COLO668 (cell line): ENCODE data around the gene FMOD.
"Not testable (repeated sequence)": the region's sequence is repeated elsewhere in the genome, so short reads cannot be mapped to it uniquely, and the experiment has no call there.

Source experiments
- DNase-seq: peaks from one replicate; lab custom pipeline; 2025; ENCODE audit not compliant: unreplicated experiment; lab: John Stamatoyannopoulos, UW

Gene FMOD

DNA sequence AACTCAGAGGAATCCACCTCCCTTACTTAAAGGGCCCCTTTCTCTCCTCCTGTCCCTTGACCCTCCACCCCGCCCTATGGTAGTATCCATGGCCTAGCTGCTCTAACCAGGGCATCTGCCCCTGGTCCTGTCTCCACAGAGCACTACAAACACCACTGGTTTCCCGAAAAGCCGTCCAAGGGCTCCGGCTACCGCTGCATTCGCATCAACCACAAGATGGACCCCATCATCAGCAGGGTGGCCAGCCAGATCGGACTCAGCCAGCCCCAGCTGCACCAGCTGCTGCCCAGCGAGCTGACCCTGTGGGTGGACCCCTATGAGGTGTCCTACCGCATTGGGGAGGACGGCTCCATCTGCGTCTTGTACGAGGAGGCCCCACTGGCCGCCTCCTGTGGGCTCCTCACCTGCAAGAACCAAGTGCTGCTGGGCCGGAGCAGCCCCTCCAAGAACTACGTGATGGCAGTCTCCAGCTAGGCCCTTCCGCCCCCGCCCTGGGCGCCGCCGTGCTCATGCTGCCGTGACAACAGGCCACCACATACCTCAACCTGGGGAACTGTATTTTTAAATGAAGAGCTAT, 43.9 kb downstream of the FMOD start:
- DNase-seq = peak; percentile 58

DNA sequence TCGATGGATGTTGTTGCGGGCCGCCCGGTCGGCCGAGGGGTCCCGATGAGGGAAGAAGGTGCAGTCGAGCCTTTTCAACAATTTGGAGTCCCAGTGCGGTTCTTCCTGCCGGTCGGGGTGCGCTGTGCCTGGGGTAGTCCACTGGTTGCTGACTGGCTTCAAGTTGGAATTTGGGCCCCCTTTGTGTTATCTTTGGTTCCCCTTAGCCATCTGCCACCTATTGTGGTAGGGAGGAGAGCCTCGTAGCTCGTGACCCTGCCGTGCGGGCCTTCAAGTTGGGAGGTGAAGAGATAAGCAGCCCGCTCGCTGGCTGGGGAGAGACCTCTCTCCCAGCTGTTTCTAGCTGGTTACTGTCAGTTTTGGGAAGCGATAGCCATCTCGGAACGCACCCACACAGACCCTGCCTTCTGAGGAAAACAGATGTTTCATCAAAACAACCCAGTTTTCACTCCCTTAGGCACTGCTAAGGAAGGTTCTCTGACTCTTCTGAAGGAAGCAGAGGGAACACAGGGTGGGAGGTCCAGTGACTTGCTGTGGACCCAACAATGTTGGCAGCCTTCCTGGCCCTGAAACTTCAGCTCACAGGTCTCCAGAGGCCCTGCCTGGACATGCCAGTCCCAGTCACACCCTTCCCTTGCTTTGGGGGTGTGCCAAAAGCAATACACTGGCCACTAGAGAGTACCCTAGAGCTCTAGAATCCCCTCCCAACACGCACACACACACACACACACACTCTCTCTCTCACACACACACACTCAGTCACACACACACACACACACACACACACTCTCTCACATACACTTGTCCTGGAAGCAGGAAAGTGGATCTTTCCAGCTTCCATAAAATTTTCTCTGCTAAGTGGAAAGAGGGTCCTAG, 44.6 kb downstream of the FMOD start:
- peak; percentile 73 for DNase-seq

DNA sequence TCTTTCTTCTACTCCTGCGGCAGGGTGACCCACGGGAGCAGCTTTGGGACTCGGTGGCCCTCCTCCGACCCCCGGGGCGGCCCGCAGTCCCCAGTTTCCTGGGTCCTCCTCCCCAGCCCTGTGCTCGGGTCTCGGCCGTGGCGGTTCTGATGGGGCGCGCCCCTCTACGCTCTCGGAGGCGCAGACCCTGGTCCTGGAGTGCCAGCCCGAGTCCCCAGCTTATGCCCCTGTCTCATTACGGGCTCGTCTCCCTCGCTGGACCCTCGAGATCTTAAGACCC, 45.2 kb downstream of the FMOD start:
- no peak for DNase-seq

DNA sequence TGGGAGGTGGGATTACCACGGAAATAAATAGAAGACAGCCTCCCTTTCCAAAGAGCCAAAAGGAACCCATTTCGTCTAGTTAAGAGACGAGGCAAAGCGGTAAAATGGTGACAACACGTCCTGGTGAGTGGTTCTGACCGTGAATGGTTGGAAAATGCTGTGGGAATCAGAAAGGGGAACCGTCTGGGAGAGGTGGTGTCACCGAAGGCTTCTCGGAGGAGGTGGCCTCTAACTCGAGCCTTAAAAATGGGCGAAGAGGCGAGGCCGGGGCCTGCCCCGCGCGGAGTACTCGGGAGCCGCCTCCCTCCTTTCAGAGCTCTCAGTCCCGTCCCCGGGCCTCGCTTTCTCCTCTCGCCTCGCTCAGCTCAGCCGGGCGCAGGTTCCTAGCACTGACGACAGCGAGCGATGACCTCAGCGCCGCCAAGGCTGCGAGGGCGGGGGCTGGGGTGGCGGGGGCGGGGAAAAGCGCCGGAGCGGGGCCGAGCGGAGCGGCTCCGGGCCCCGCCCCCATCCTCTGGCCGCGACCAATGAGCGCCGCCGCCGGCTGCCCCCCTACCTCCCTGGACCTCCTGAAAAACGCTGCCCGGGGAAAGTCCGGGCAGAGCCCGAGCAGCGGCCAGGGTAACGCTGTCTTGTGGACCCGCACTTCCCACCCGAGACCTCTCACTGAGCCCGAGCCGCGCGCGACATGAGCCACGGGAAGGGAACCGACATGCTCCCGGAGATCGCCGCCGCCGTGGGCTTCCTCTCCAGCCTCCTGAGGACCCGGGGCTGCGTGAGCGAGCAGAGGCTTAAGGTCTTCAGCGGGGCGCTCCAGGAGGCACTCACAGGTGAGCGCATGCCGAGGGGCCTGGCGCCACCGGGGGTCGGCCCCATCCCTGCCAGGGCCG, 45.8 kb downstream of the FMOD start, which contains the start of gene BTG2:
Gene BTG2, plus strand, starts transcription at position 601 of the 890 bp plus-strand sequence. Its CDS starts 88 bp downstream, at position 689.
- peak; percentile 98 for DNase-seq

DNA sequence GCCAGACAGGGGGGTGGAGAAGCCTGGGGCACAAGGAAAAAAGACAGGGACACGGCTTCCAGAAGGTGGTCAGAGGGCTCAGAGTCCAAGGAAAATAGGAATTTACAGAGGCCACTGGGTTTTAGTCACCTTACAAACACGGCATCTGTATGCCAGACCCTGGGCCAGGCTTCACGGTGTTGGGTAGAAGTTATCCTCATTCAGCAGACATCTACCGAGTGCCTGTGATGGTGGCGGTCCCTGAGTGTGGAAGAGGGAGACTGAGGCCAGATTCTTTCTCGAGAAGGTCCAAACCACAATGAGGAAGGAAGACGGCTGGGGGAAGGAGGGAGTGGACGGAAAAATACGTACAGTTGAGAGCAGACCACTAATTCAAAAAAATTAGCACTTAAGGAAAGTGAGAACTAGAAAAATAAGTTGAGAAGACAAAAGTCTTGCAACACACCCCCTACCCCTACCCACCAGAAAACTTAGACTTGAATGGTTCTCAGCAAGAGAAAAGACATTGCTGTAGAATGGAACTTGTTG, 46.5 kb downstream of the FMOD start:
- no peak for DNase-seq

DNA sequence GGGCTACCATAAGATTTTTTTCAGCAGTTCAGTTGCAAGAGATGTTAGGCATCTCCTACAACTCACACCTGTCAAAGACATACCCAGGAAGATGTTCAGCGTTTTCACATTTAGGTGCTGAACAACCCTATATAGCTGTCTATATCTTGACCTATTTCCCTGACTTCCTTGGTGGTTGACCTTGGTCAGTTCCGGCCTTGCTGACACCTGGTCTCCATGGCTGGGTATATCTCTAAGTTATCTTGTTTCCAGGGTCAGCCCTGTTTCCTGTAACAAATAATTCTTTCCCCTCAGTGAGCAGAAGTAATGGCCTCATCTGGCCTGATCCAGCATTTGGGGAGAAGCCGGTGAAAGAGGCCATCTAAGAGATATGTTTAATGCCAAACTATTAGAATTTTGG, 48.0 kb downstream of the FMOD start:
- DNase-seq = no peak

DNA sequence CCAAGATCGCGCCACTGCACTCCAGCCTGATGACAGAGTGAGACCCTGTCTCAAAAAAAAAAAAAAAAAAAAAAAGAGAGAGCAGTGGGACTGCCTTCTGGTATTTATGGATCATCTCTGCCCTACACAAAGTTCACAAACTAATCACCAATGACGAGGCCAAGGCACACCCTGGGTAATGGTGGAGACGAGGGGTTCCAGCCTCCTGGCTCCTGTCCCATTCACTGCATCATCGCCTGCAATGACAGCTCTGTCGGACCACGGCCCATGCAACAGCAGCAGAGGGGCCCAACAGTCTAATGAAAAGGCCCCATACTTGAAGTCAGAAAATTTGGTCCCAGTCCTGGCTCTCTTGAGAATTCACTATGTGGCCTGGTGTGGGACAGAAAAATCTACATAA, 48.5 kb downstream of the FMOD start:
- no peak for DNase-seq

DNA sequence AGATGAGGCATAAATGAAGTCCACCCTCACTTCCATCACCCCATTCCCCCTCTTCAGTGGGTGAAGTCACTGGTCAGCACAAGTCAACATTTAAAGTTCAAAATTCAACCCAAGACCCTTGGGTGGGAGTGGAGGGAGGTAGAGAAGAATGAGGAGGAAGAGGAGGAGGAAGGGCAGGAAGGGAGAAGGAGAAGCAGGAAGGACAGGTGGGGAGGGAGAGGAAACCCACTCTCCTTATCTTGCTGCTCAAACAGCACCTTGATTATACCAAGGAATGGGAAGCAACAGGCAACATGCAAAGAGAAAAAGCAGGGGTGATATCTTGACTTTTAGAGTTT, 49.6 kb downstream of the FMOD start:
- DNase-seq = no peak

DNA sequence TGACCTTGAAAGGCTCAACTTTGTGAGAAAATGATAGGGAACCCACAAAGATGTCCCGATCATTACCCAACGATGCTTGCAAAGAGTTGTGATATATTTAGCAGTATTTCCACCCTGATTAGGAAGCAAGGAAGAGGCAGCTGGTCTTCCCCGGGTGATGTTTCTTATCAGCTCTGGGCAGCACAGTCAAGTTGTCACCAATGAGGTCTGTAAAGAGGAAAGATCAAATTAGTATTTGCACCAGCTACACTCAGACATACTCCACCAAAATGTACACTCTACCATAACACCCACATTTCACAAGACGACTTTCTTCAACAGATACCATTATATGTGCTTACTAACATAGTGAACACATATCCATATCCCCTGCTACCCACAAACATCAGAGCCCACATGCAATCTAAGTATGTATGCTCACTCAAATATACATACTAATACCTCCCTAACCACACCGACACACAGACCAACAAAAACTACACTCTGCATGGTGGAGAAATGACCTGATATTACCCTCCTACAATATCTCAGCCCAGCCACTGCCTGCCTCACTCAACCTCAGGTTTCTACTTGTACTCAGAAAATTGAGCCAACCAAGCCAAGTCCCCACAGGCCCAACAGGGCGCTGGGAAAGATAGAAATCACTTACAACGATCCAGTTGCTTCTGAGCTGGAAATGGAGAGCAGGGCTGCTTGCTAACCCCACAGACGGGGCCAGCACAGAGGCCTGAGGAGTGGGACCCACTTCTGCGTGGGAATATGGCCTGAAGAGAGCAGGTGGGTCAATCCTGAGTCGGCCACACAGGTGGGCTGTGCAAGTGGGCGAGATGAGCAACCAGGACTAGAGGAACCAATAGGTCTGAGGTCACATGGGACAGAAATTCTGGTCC, 50.2 kb downstream of the FMOD start:
- no peak for DNase-seq

DNA sequence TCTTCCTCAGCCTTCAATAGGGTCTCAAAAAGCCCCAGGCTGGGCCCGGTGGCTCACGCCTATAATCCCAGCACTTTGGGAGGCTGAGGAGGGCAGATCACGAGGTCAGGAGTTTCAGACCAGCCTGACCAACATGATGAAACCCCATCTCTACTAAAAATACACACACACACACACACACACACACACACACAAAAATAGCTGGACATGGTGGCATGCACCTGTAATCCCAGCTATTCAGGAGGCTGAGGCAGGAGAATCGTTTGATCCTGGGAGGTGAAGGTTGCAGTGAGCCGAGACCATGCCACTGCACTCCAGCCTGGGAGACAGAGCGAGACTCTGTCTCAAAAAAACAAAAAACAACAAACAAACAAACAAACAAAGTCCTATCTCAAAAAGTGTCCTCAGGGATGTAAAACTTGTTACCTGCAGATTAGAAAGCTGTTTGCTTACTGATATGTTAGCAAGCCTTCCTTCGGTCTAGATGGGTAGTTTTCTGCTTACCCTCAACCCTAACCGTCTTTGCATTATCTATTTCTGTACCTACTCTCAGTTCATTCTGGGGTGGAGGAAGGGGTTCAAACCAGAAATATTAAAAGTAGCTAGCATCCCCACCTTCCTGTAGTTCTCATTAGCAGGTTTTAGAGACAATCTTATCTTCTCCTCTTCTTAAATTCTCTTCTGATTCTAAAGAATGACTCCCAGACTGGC, 51.0 kb downstream of the FMOD start:
- not testable (repeated sequence) for DNase-seq

DNA sequence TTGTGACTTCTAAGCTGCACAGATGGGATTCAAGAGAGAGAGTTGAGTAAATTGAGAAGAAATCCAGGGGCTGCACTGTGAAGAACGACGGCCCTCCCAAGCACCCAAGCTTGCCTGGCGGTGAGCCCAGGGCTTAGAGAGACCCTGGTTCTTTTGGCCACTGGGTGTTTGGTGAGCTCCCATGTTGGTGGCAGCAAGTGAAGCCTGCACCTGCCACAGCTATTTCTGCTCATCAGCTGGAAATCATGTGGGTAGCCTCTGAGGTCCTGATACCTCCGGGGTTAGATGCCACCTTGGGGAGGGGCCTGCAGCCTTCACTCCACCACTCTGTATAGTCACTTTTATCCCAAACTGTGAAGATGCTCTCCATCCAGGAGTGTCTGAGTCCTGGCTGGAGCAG, 51.8 kb downstream of the FMOD start:
- no peak for DNase-seq

DNA sequence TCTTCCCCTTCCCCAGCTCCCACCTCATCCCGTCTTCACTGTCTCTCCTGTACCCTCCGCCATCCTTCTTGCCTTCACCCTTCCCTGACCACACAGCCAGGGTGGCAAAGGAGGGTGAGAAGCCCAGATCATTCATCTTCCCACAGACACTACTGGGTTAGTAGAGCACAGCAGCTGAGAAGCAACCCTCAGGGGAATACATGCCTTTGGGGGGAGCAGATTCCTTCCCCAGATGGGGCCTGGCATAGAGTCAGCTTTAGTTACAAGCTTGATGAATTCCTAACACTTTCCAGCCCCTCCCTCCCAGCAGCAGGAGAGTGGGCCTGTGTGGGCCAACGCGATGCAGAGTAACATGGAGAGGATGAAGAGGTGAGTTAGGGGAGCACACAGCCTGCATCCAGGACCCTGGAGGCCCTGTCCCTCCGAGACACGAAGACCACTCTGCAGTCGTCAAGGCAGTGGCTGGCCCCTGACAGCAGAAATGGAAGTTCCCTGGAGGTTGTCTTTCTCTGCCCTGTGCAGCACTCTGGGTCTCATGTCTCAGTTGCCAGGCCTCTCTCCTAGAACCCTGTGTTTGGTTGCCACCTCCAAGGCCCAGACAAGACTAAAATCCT, 54.4 kb downstream of the FMOD start:
- no peak for DNase-seq

DNA sequence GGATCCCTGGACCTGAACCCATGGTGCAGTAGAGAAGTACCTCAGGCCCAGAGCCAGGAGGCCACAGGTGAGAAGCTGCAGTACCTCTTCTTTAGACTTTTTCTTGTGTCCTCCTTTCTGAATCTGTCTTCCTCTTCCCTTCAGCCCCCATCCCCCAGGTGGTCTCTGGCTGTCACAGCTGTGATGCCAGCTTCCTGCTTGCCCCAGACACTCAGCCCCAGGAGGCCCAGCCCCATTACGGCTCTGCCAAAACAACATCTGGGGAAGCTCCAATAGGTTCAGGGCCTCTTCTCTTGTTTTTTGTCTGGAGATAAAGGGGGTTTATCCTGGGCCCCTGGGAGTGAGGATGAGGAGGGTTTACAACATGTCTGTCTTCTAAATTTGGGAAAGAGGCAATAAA, 55.1 kb downstream of the FMOD start:
- no peak for DNase-seq

DNA sequence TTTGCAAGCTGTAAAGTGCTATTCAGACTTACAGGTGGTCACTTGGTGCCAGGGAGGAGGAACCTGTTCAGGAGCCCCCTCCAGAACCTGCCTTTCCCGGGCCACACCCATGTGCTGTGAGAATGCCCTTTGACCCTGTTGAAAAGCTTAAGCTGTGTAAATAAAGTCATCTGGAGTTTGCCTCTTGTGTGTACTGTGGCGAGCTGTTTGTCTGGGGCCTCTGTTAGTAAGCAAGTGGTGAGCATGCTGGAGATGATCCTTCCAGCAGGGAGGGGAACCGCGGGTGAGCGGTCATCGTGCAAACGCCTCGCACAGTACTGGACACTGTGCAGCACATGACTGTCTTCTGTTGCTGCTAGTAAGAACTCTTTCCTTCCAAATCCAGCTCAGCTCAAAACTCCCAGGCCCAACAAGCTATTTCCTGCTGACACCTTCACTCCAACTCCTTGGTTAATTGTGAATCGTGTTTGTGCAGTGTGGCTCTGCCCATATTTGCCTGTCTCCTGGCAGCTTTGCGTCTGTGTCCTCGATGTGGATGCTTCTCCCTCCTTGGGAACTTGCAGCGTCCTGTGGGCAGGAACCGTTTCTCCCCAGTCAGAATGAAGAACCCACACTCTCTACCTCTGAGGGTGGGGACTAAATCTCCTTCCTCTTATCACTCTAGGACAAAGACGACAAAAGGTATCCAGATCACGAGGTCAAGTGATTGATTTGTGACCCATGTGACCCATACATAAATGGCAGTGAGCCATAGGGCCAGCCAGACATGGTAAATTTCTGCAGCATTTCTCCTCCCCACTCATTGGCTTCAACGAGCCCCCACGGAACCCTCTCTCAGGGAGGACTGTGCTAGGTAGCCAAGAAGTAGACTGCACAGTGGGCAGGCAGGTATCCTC, 59.5 kb downstream of the FMOD start:
- DNase-seq = peak; percentile 86
